CD4-positive, alpha-beta T cell treated with Interleukin-15 for 1 hour (primary cell): ENCODE measurements around the gene PRR13.
"Not testable (repeated sequence)": the region's sequence is repeated elsewhere in the genome, so short reads cannot be mapped to it uniquely, and the experiment has no call there.

ENCODE experiments used
- DNase-seq: peaks from one replicate; pipeline ENCODE4 v3.0.0-alpha.2; 2020

The PRR13 gene

GRCh38 chr12:53439582-53439981 lies 2.0 kb upstream of the PRR13 start:
- DNase-seq: not testable (repeated sequence)

- DNase-seq: no peak
These were observed 2.4 kb downstream of the PRR13 start for GRCh38 chr12:53443955-53444354.

GRCh38 chr12:53444593-53445325 lies 3.2 kb downstream of the PRR13 start:
- DNase-seq: not testable (repeated sequence)

- no peak for DNase-seq
These were observed 9.4 kb downstream of the PRR13 start for GRCh38 chr12:53450936-53451335.

GRCh38 chr12:53451661-53452158 lies 10.2 kb downstream of the PRR13 start, which contains the start of gene PCBP2:
PCBP2 (plus strand) TSS chr12:53452102; CDS start chr12:53454801, 2,699 bp downstream.
- DNase-seq: peak; percentile 99

GRCh38 chr12:53452159-53453077 lies 10.9 kb downstream of the PRR13 start:
- peak; percentile 74 for DNase-seq

- no peak for DNase-seq
These were observed 12.6 kb downstream of the PRR13 start for GRCh38 chr12:53453953-53454640.

- DNase-seq: no peak
These were observed 13.2 kb downstream of the PRR13 start for GRCh38 chr12:53454707-53455106.

GRCh38 chr12:53456654-53457366 lies 15.3 kb downstream of the PRR13 start:
- no peak for DNase-seq

GRCh38 chr12:53459097-53459496 lies 17.6 kb downstream of the PRR13 start:
- no peak for DNase-seq

- DNase-seq: no peak
These were observed 19.5 kb downstream of the PRR13 start for GRCh38 chr12:53461059-53461458.

GRCh38 chr12:53461591-53461990 lies 20.1 kb downstream of the PRR13 start:
- DNase-seq: no peak

- DNase-seq: no peak
These were observed 21.4 kb downstream of the PRR13 start for GRCh38 chr12:53462935-53463334.

GRCh38 chr12:53463802-53464560 lies 22.4 kb downstream of the PRR13 start:
- no peak for DNase-seq

GRCh38 chr12:53464685-53465418 lies 23.3 kb downstream of the PRR13 start:
- DNase-seq: no peak

- no peak for DNase-seq
These were observed 24.1 kb downstream of the PRR13 start for GRCh38 chr12:53465679-53466078.

GRCh38 chr12:53466640-53467039 lies 25.1 kb downstream of the PRR13 start:
- DNase-seq: no peak

- DNase-seq: no peak
These were observed 25.5 kb downstream of the PRR13 start for GRCh38 chr12:53467082-53467481.

- DNase-seq: no peak
These were observed 26.3 kb downstream of the PRR13 start for GRCh38 chr12:53467880-53468279.

- DNase-seq: no peak
These were observed 26.7 kb downstream of the PRR13 start for GRCh38 chr12:53468282-53468681.

- no peak for DNase-seq
These were observed 30.6 kb downstream of the PRR13 start for GRCh38 chr12:53472056-53472582.
